Stomach smooth muscle (tissue), 2 donors: ENCODE data around the gene DTNB.

Experiments used
- H3K27ac ChIP-seq: one replicate; pipeline ENCODE4 v1.7.0; 2013; ENCODE audit warnings: mild to moderate bottlenecking, low read length, inconsistent platforms
- H3K27me3 ChIP-seq, 2 donors: one replicate each; pipeline ENCODE4 v1.7.0; 2013; ENCODE audit warnings: low read length in 2 of 2; ENCODE audit not compliant: insufficient read depth in 2 of 2, control insufficient read depth in 1 of 2
- H3K36me3 ChIP-seq, 2 donors: one replicate each; pipeline ENCODE4 v1.7.0; 2013; ENCODE audit warnings: low read length in 2 of 2; ENCODE audit not compliant: control insufficient read depth in 2 of 2, insufficient read depth in 2 of 2
- H3K4me1 ChIP-seq: one replicate; pipeline ENCODE4 v1.7.0; 2013; ENCODE audit warnings: low read length; ENCODE audit not compliant: control insufficient read depth, insufficient read depth
- H3K4me3 ChIP-seq, 2 donors: one replicate each; pipeline ENCODE4 v1.7.0; 2013; ENCODE audit warnings: low read length in 2 of 2
- H3K9ac ChIP-seq, 2 donors: one replicate each; pipeline ENCODE4 v1.7.0; 2013; ENCODE audit warnings: low read length in 2 of 2, mild to moderate bottlenecking in 1 of 2
- H3K9me3 ChIP-seq, 2 donors: one replicate each; pipeline ENCODE4 v1.7.0; 2013; ENCODE audit warnings: low read length in 2 of 2; ENCODE audit not compliant: control insufficient read depth in 2 of 2
- donor health status: healthy.
- donor health status: Pancreatic carcinoma.

DTNB gene

DNA sequence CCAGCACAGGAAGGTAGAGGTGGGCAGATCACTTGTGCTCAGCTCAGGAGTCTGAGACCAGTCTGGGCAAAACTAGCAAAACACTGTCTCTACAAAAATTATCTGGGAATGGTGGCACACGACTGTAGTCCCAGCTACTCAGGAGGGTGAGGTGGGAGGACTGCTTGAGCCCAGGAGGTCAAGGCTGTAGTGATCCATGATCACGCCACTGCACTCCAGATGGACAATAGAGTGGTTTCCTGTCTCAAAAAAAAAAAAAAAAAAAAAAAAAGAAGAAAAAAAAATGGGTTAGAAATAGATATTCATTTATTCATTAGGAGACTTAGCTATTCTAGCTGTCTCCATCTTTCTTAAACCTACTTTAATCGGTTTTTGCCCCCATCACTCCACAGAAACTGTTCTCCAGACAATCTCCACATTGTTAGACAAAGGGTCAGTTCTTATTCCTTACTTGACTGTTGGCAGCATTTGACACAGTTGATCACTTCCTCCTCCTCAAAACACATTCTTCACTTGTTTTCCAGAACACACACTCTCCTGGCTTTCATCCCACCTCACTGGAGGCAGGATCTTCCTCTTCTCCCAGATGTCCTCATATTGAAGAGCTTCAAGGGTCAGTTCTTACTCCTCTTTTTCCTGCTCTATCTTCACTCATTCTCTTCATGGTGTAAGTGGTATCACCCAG is 103.1 kb downstream of the DTNB start:
- no peak overlapping the region for H3K27ac ChIP-seq
- H3K4me3 ChIP-seq = no peak overlapping the region
- no peaks in the 10 kb centered on the region for H3K4me1 ChIP-seq
- H3K27me3 ChIP-seq = no peaks in the 10 kb centered on the region
- H3K9me3 ChIP-seq = no peaks in the 10 kb centered on the region
- H3K9ac ChIP-seq = no peak overlapping the region
- no peaks in the 10 kb centered on the region for H3K36me3 ChIP-seq

GRCh38 chr2:25567406-25567805 is 106.0 kb downstream of the DTNB start:
- Histone ChIP-seq H3K27me3 (no peaks in the 10 kb centered on the region), H3K36me3 (no peaks in the 10 kb centered on the region), H3K4me3 (no peak overlapping the region), H3K27ac (no peak overlapping the region), H3K9ac (no peak overlapping the region), H3K9me3 (no peaks in the 10 kb centered on the region), H3K4me1 (no peaks in the 10 kb centered on the region)

GRCh38 chr2:25566694-25567093 is 106.7 kb downstream of the DTNB start:
- Histone ChIP-seq H3K4me3 (no peak overlapping the region), H3K9ac (no peak overlapping the region), H3K27ac (no peak overlapping the region)

DNA sequence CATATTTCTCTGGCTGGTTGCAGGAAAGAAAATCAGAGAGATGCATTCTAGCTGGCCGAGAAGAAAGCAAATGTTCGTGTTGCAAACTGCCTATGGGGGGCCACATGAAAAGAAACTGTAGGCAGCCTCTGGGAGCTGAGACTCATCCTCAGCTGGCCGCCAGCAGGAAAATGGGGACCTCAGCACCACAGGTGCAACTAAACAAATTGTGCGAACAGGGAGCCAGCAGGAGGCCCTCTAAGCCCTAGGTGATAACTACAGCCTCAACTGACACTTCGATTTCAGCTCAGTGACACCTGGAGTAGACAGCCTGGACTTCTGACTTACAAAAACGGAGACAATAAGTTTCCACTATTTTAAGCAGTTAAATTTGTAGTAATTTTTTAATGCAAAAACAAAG is 107.3 kb downstream of the DTNB start:
- H3K27ac ChIP-seq = no peak overlapping the region
- no peaks in the 10 kb centered on the region for H3K4me1 ChIP-seq
- H3K36me3 ChIP-seq = no peaks in the 10 kb centered on the region
- no peaks in the 10 kb centered on the region for H3K27me3 ChIP-seq
- H3K9ac ChIP-seq = no peak overlapping the region
- H3K4me3 ChIP-seq = no peak overlapping the region
- no peaks in the 10 kb centered on the region for H3K9me3 ChIP-seq

More at GRCh38 chr2:25566694-25567093, 106.7 kb downstream of the DTNB start:
- H3K36me3 ChIP-seq = no peaks in the 10 kb centered on the region
- no peaks in the 10 kb centered on the region for H3K27me3 ChIP-seq
- no peaks in the 10 kb centered on the region for H3K4me1 ChIP-seq
- H3K9me3 ChIP-seq = no peaks in the 10 kb centered on the region

DNA sequence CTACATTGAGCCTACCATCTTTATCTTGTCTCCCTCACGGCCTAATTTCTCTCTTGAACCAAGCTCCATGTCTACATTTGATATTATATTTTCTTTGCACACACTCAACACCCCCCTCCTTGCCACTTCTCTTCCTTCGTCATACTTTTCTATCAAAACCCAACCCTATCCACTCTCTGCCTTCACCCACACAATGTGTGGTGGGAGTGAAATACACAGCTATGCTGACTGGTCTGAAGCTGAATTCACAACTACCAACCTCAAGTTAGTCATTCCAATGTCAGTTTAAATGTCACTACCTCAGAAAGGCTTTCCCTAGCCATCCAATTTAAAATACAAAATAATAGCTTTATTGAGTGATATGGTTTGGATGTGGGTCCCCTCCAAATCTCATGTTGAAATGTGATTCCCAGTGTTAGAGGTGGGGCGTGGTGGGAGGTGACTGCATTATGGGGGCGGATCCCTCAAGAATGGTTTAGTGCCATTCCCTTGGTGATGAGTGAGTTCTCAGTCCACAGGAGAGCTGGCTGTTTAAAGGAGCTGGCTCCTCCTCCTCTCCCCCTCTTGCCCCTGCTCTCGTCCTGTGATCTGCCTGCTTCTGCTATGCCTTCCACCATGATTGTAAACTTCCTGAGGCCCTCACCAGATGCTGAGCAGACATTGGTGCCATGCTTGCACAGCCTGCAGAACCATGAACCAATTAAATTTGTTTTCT is 112.1 kb downstream of the DTNB start:
- no peaks in the 10 kb centered on the region for H3K36me3 ChIP-seq
- H3K4me1 ChIP-seq = no peaks in the 10 kb centered on the region
- no peak overlapping the region for H3K27ac ChIP-seq
- no peak overlapping the region for H3K9ac ChIP-seq
- H3K27me3 ChIP-seq = no peaks in the 10 kb centered on the region
- H3K4me3 ChIP-seq = no peak overlapping the region
- H3K9me3 ChIP-seq = no peaks in the 10 kb centered on the region

DNA sequence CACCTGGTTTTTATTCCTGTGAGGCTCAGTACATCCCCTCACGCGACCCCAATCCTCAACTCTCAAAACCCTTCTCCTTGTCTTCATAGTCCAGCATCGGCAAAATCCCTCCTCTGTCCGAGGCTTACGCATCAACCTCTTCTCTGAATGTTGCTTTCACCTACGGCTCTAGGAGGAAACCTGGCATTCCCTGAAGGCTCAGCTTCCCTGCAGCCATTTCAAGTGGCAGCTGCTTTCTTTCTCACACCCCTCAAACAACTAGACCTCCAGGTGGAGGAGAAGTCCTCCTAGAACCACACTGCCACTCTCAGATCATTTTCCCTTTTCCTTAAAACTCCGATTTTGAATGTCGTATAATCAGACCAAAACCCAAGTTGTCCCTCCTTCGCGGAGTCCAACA is 114.2 kb downstream of the DTNB start:
- no peaks in the 10 kb centered on the region for H3K9me3 ChIP-seq
- no peaks in the 10 kb centered on the region for H3K27me3 ChIP-seq
- no peak overlapping the region for H3K27ac ChIP-seq
- H3K9ac ChIP-seq = no peak overlapping the region
- H3K4me1 ChIP-seq = no peaks in the 10 kb centered on the region
- H3K4me3 ChIP-seq = no peak overlapping the region
- no peaks in the 10 kb centered on the region for H3K36me3 ChIP-seq

DNA sequence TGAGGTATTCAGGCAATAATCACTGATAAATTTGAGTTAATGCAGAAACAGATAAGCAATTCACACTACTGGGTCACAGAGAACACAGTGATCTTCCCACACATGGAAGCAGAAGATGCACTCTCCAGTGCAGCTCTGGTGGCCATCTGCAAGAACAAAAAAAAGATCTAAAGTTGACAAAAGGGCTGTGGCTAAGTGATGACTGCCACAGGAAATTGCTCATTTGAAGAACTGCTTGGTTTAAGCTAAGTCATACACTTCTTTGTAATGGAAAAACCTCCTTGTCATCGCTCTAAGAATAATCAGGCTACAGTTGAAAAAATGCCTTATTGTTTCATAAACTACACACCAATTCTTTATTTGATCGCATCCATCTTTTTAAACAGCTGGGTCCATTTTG is 115.1 kb downstream of the DTNB start:
- Histone ChIP-seq H3K36me3 (no peaks in the 10 kb centered on the region), H3K27me3 (no peaks in the 10 kb centered on the region), H3K9ac (no peak overlapping the region), H3K4me3 (no peak overlapping the region), H3K27ac (no peak overlapping the region), H3K9me3 (no peaks in the 10 kb centered on the region), H3K4me1 (no peaks in the 10 kb centered on the region)

GRCh38 chr2:25557179-25558036 is 116.0 kb downstream of the DTNB start:
- Histone ChIP-seq H3K36me3 (no peaks in the 10 kb centered on the region), H3K9me3 (no peaks in the 10 kb centered on the region), H3K27ac (no peak overlapping the region), H3K4me3 (no peak overlapping the region), H3K27me3 (no peaks in the 10 kb centered on the region), H3K4me1 (no peaks in the 10 kb centered on the region), H3K9ac (no peak overlapping the region)

DNA sequence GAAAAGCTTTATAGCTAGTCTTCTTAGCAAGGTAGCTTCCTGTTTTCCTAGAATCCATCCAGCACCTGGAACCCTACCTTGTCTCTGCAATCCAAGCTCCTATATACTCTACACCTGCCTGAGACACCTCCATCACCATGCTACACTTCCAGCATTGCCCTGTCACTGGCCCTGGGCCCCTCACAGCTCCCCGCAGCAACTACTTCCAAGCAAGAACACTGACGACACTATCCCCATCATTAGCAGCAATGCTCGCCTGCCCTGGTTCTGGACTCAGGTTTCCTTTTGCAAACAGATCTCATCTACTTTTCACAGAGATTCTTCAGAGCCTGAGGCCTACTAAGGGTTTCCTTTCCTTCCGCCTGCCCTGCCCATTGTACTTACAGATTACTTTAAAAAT is 121.1 kb downstream of the DTNB start:
- no peaks in the 10 kb centered on the region for H3K27me3 ChIP-seq

DNA sequence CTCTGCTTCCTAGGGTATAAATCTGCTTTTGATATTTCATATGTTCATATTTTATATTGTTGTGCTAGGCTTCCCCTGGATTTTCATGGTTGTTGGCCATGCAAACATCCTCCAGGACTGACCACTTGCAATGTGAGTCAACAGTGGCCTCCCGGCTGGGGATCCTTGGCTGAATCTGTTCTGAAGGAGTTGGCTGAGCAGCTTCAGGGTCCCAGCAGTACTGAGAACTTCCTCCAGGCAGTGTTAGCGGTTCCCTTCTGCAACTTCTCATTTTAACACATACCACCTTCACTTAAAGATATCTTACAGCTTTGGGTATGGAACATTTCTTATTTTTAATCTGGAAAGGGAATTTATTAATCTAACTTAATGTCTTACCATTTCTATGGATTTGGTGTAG is 122.1 kb downstream of the DTNB start:
- no peaks in the 10 kb centered on the region for H3K27me3 ChIP-seq
- H3K9me3 ChIP-seq = no peaks in the 10 kb centered on the region
- H3K4me1 ChIP-seq = no peaks in the 10 kb centered on the region
- no peak overlapping the region for H3K27ac ChIP-seq
- no peak overlapping the region for H3K4me3 ChIP-seq
- H3K9ac ChIP-seq = no peak overlapping the region
- no peaks in the 10 kb centered on the region for H3K36me3 ChIP-seq

More for the DNA sequence above, 121.1 kb downstream of the DTNB start:
- no peak overlapping the region for H3K27ac ChIP-seq
- no peaks in the 10 kb centered on the region for H3K36me3 ChIP-seq
- no peaks in the 10 kb centered on the region for H3K9me3 ChIP-seq
- no peak overlapping the region for H3K9ac ChIP-seq
- H3K4me3 ChIP-seq = no peak overlapping the region
- no peaks in the 10 kb centered on the region for H3K4me1 ChIP-seq
